ENCODE data around the gene SCLY. TPM values are rescaled to one million over a fixed set of nuclear protein-coding genes. Genes with fewer than 3 reads are reported as not detected.

SCLY gene
- total and polyA plus RNA-seq, 2 donors (not counting 1 experiment from before 2014, with no cell fraction given), result 16.4 to 42.4 TPM

GRCh38 chr2:238145046-238145445 is 84.2 kb downstream of the SCLY start:
- POLR2A ChIA-PET, result no interaction called here
- DNase-seq, result no peak

DNA sequence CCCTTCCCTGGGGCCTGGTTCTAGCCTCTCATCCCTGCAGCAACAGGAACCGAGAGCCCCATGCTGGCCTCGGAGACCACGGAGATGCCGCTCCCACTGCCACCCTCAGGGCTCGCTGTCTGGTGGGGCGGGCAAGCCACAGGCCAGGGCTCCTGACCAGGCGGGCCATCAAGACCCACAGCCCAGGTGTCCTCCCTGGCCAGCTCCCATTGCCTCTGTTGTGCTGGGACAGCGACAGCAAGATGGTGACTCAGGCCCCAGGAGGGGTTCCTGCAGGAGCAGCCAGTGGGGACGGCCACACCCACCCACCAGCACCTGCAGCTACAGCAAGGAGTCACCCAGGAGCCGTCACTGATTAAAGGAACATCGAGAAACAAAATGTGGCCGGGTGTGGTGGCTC is 85.0 kb downstream of the SCLY start:
- Mint-ChIP-seq H3K4me1 (peaks cover 2% of the 10 kb centered on the region), H3K9me3 (ENCODE audit: insufficient read depth) (no peaks in the 10 kb centered on the region), H3K4me3 (no peak overlapping the region), H3K27ac (no peak overlapping the region), H3K27me3 (no peaks in the 10 kb centered on the region)
- Histone ChIP-seq H2AFZ (ENCODE audit: insufficient read depth, low read depth, low read length, poor library complexity, severe bottlenecking) (no peak overlapping the region), H3K4me1 (ENCODE audit: control insufficient read depth in 2 of 2, insufficient read depth in 2 of 2, low read length in 2 of 2) (peaks cover 0 to 4% of the 10 kb centered on the region in 2 donors), H3K4me3 (ENCODE audit: control extremely low read depth in 1 of 5, extremely low read depth in 1 of 5, insufficient read depth in 1 of 5, low read depth in 2 of 5, low read length in 4 of 5) (no peak overlapping the region), H3K27ac (ENCODE audit: low read length in 2 of 2) (no peak overlapping the region), H4K20me1 (ENCODE audit: control insufficient read depth, insufficient read depth, low read length, poor library complexity, severe bottlenecking) (no peaks in the 10 kb centered on the region), H3K27me3 (replicated peaks in 1 of 4; ENCODE audit: control extremely low read depth in 1 of 4, control insufficient read depth in 3 of 4, insufficient read depth in 4 of 4, low read length in 3 of 4) (no peaks in the 10 kb centered on the region), H3K79me2 (ENCODE audit: control insufficient read depth, insufficient read depth, low read length) (no peaks in the 10 kb centered on the region), H3K36me3 (replicated peaks in 1 of 2; ENCODE audit: control extremely low read depth in 1 of 2, control insufficient read depth in 1 of 2, extremely low read depth in 1 of 2, insufficient read depth in 2 of 2, low read length in 1 of 2) (no peaks in the 10 kb centered on the region), H3K9me3 (ENCODE audit: control extremely low read depth in 1 of 3, control insufficient read depth in 2 of 3, insufficient read depth in 1 of 3, low read length in 2 of 3) (no peaks in the 10 kb centered on the region), H3K4me2 (replicated peaks; ENCODE audit: low read depth, low read length, poor library complexity, severe bottlenecking) (no peak overlapping the region), H3K9ac (ENCODE audit: low read length) (no peak overlapping the region)
- ATAC-seq (ENCODE audit: low read depth) (no peak), DNase-seq (no peak)
- 73% methylated on average over 12 of the region's 12 CpGs for WGBS (ENCODE audit: insufficient coverage)
- TF ChIP-seq EZH2 (IDR thresholded peaks at IDR 0.05; ENCODE audit: borderline replicate concordance, insufficient read depth, low read depth, low read length, poor library complexity, severe bottlenecking), result no peak
- TF ChIP-seq, protein P1, sequence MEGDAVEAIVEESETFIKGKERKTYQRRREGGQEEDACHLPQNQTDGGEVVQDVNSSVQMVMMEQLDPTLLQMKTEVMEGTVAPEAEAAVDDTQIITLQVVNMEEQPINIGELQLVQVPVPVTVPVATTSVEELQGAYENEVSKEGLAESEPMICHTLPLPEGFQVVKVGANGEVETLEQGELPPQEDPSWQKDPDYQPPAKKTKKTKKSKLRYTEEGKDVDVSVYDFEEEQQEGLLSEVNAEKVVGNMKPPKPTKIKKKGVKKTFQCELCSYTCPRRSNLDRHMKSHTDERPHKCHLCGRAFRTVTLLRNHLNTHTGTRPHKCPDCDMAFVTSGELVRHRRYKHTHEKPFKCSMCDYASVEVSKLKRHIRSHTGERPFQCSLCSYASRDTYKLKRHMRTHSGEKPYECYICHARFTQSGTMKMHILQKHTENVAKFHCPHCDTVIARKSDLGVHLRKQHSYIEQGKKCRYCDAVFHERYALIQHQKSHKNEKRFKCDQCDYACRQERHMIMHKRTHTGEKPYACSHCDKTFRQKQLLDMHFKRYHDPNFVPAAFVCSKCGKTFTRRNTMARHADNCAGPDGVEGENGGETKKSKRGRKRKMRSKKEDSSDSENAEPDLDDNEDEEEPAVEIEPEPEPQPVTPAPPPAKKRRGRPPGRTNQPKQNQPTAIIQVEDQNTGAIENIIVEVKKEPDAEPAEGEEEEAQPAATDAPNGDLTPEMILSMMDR (IDR thresholded peaks at IDR 0.05), result no peak
- ChIA-PET CTCF (no interaction called here), POLR2A (no interaction called here)
- intact Hi-C loops (cut with micrococcal nuclease), result no loop called here

More at GRCh38 chr2:238145046-238145445, 84.2 kb downstream of the SCLY start:
- TF ChIP-seq, protein P1 (IDR thresholded peaks at IDR 0.05), result no peak
- TF ChIP-seq EZH2 (IDR thresholded peaks at IDR 0.05; ENCODE audit: borderline replicate concordance, insufficient read depth, low read depth, low read length, poor library complexity, severe bottlenecking), result no peak
- Mint-ChIP-seq H3K9me3 (ENCODE audit: insufficient read depth) (no peaks in the 10 kb centered on the region), H3K4me3 (no peak overlapping the region), H3K27me3 (no peaks in the 10 kb centered on the region), H3K27ac (no peak overlapping the region), H3K4me1 (peaks cover 2% of the 10 kb centered on the region)
- CTCF ChIA-PET, result no interaction called here
- ATAC-seq (ENCODE audit: low read depth), result no peak
- peaks cover 0 to 1% (median under 1%) of the 10 kb centered on the region in 4 experiments for H3K27me3 ChIP-seq (replicated peaks in 1 of 4; ENCODE audit: control extremely low read depth in 1 of 4, control insufficient read depth in 3 of 4, insufficient read depth in 4 of 4, low read length in 3 of 4)
- no peaks in the 10 kb centered on the region for H4K20me1 ChIP-seq (ENCODE audit: control insufficient read depth, insufficient read depth, low read length, poor library complexity, severe bottlenecking)
- no peak overlapping the region for H3K4me3 ChIP-seq (ENCODE audit: control extremely low read depth in 1 of 5, extremely low read depth in 1 of 5, insufficient read depth in 1 of 5, low read depth in 2 of 5, low read length in 4 of 5)
- WGBS (ENCODE audit: insufficient coverage), result 91% methylated on average over 11 of the region's 12 CpGs
- no peaks in the 10 kb centered on the region for H3K36me3 ChIP-seq (replicated peaks in 1 of 2; ENCODE audit: control extremely low read depth in 1 of 2, control insufficient read depth in 1 of 2, extremely low read depth in 1 of 2, insufficient read depth in 2 of 2, low read length in 1 of 2)
- H2AFZ ChIP-seq (ENCODE audit: insufficient read depth, low read depth, low read length, poor library complexity, severe bottlenecking), result no peak overlapping the region
- H3K4me1 ChIP-seq (ENCODE audit: control insufficient read depth in 2 of 2, insufficient read depth in 2 of 2, low read length in 2 of 2), result peaks cover 0 to 5% of the 10 kb centered on the region in 2 donors
- H3K27ac ChIP-seq (ENCODE audit: low read length in 2 of 2), result no peak overlapping the region
- no peak overlapping the region for H3K9ac ChIP-seq (ENCODE audit: low read length)
- no peaks in the 10 kb centered on the region for H3K9me3 ChIP-seq (ENCODE audit: control extremely low read depth in 1 of 3, control insufficient read depth in 2 of 3, insufficient read depth in 1 of 3, low read length in 2 of 3)
- no peaks in the 10 kb centered on the region for H3K79me2 ChIP-seq (ENCODE audit: control insufficient read depth, insufficient read depth, low read length)
- intact Hi-C loops (cut with micrococcal nuclease), result no loop called here
- no peak overlapping the region for H3K4me2 ChIP-seq (replicated peaks; ENCODE audit: low read depth, low read length, poor library complexity, severe bottlenecking)
